GM20000 (cell line): ENCODE results near the gene NCOR1.
"Not testable (repeated sequence)": the region's sequence is repeated elsewhere in the genome, so short reads cannot be mapped to it uniquely, and the experiment has no call there.

Experiments
- DNase-seq: peaks from one replicate; pipeline ENCODE4 v3.0.0; 2012; ENCODE audit warnings: low spot score
- CTCF ChIP-seq: IDR thresholded peaks from 2 replicates; pipeline ENCODE4 v1.5.1; 2012; ENCODE audit warnings: mild to moderate bottlenecking, control low read depth; ENCODE audit errors: extremely low read depth, missing control alignments

Gene NCOR1

GRCh38 chr17:16080366-16080765, 135.0 kb downstream of the NCOR1 start:
- no peak for DNase-seq
- no peak for TF ChIP-seq CTCF

- TF ChIP-seq CTCF = no peak
- DNase-seq = no peak
Measured at GRCh38 chr17:16075949-16076348, 139.4 kb downstream of the NCOR1 start.

GRCh38 chr17:16074423-16074822, 140.9 kb downstream of the NCOR1 start:
- no peak for DNase-seq
- TF ChIP-seq CTCF = no peak

- TF ChIP-seq CTCF = no peak
- DNase-seq = no peak
Measured at GRCh38 chr17:16073845-16074244, 141.5 kb downstream of the NCOR1 start.

- no peak for TF ChIP-seq CTCF
- no peak for DNase-seq
Measured at GRCh38 chr17:16072031-16072430, 143.3 kb downstream of the NCOR1 start.

- no peak for TF ChIP-seq CTCF
- DNase-seq = no peak
Measured at GRCh38 chr17:16068323-16068722, 147.0 kb downstream of the NCOR1 start.

GRCh38 chr17:16066125-16066524, 149.2 kb downstream of the NCOR1 start:
- TF ChIP-seq CTCF = no peak
- no peak for DNase-seq

GRCh38 chr17:16061631-16062030, 153.7 kb downstream of the NCOR1 start:
- DNase-seq = no peak
- no peak for TF ChIP-seq CTCF

GRCh38 chr17:16055139-16055538, 160.2 kb downstream of the NCOR1 start:
- DNase-seq = not testable (repeated sequence)
